ENCODE results near the gene BAG1.
A peak's percentile ranks its signal among the peaks of the same experiment; 100 is the strongest.

Gene BAG1

GRCh38 chr9:33250458-33250995, 14.0 kb downstream of the BAG1 start:
- Histone ChIP-seq H3K4me3 (ENCODE audit: low read length) (no peak overlapping the region), H3K27me3 (ENCODE audit: control insufficient read depth, low read length) (no peaks in the 10 kb centered on the region), H3K4me2 (ENCODE audit: low read length) (no peak overlapping the region), H3K4me1 (ENCODE audit: control insufficient read depth, low read length) (peaks cover 22% of the 10 kb centered on the region), H3F3A (ENCODE audit: control insufficient read depth, insufficient read depth) (0 out of 2 replicates have a peak, but pooled peaks cover 6% of the 10 kb centered on the region), H3K9me3 (ENCODE audit: control insufficient read depth, insufficient read depth, low read length) (no peaks in the 10 kb centered on the region), H3K36me3 (ENCODE audit: control insufficient read depth, low read length) (peaks cover 29% of the 10 kb centered on the region), H3K9me2 (replicated peaks; ENCODE audit: control insufficient read depth, low read length) (no peaks in the 10 kb centered on the region), H3K27ac (ENCODE audit: low read depth, low read length) (no peak overlapping the region), H4K20me1 (ENCODE audit: control insufficient read depth, insufficient read depth, low read depth, low read length) (no peaks in the 10 kb centered on the region), H3K79me2 (ENCODE audit: control insufficient read depth, low read length) (no peaks in the 10 kb centered on the region)
- TF ChIP-seq, protein P1, sequence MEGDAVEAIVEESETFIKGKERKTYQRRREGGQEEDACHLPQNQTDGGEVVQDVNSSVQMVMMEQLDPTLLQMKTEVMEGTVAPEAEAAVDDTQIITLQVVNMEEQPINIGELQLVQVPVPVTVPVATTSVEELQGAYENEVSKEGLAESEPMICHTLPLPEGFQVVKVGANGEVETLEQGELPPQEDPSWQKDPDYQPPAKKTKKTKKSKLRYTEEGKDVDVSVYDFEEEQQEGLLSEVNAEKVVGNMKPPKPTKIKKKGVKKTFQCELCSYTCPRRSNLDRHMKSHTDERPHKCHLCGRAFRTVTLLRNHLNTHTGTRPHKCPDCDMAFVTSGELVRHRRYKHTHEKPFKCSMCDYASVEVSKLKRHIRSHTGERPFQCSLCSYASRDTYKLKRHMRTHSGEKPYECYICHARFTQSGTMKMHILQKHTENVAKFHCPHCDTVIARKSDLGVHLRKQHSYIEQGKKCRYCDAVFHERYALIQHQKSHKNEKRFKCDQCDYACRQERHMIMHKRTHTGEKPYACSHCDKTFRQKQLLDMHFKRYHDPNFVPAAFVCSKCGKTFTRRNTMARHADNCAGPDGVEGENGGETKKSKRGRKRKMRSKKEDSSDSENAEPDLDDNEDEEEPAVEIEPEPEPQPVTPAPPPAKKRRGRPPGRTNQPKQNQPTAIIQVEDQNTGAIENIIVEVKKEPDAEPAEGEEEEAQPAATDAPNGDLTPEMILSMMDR (IDR thresholded peaks at IDR 0.05; ENCODE audit: low read depth, low read length, poor library complexity, severe bottlenecking) = no peak
- TF ChIP-seq EZH2phosphoT487 (IDR thresholded peaks at IDR 0.05; ENCODE audit: borderline replicate concordance, low read length) = no peak

DNA sequence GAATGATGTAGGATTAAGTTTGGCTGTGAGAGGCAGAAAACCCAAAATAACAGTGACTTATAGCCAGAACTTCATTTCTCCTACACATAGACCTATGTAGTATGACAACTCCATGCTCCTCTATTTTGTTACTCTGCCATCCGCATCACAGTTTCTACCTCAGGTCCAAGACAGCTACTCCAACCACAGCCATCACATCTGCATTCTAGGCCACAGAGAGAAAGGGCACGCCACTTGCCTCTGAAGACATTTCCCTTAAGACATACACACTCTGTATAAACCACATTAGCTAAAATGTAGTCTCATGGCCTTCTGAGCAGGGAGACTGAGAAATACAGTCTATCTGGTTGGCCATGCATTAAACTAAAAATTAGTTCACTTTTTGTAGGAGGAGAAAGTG, 14.5 kb downstream of the BAG1 start:
- peaks cover 22% of the 10 kb centered on the region for H3K4me1 ChIP-seq (ENCODE audit: control insufficient read depth, low read length)
- H3K9me2 ChIP-seq (replicated peaks; ENCODE audit: control insufficient read depth, low read length) = no peaks in the 10 kb centered on the region
- no peaks in the 10 kb centered on the region for H4K20me1 ChIP-seq (ENCODE audit: control insufficient read depth, insufficient read depth, low read depth, low read length)
- peaks cover 23% of the 10 kb centered on the region for H3K36me3 ChIP-seq (ENCODE audit: control insufficient read depth, low read length)
- 0 out of 2 replicates have a peak, but pooled peaks cover 6% of the 10 kb centered on the region for H3F3A ChIP-seq (ENCODE audit: control insufficient read depth, insufficient read depth)
- no peaks in the 10 kb centered on the region for H3K27me3 ChIP-seq (ENCODE audit: control insufficient read depth, low read length)
- H3K27ac ChIP-seq (ENCODE audit: low read depth, low read length) = no peak overlapping the region
- H3K4me2 ChIP-seq (ENCODE audit: low read length) = no peak overlapping the region
- no peaks in the 10 kb centered on the region for H3K79me2 ChIP-seq (ENCODE audit: control insufficient read depth, low read length)
- H3K9me3 ChIP-seq (ENCODE audit: control insufficient read depth, insufficient read depth, low read length) = no peaks in the 10 kb centered on the region
- TF ChIP-seq EZH2phosphoT487 (IDR thresholded peaks at IDR 0.05; ENCODE audit: borderline replicate concordance, low read length) = no peak
- TF ChIP-seq, protein P1 (IDR thresholded peaks at IDR 0.05; ENCODE audit: low read depth, low read length, poor library complexity, severe bottlenecking) = no peak
- no peak overlapping the region for H3K4me3 ChIP-seq (ENCODE audit: low read length)

DNA sequence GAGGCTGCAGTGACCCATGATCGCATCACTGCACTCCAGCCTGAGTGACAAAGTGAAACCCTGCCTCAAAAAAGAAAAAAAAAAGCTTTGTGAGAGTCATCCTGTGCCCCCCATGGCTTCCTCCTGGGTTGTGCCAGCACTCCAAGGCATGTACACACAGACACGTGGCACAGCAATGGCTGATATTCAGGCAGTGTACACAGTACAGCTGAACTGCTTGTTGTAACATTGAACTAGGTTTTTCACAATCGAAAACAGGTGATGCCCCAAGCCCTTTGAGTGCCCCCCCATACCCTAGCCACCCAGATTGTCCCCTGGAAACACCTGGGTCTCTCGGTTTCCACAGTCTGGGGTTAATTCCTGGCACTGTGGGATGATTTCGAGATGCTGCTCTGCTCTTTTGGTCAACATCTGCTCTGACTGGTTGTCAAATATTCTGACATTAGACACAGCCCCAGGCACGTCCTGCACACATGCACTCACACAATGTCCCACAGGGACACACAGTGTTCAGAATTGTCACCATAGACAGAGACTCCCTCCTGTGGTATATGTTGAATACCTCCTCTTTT, 15.3 kb downstream of the BAG1 start:
- Histone ChIP-seq H3F3A (ENCODE audit: control insufficient read depth, insufficient read depth) (0 out of 2 replicates have a peak, but pooled peaks cover 6% of the 10 kb centered on the region), H3K27me3 (ENCODE audit: control insufficient read depth, low read length) (no peaks in the 10 kb centered on the region), H3K4me2 (ENCODE audit: low read length) (peak overlapping the region; percentile 47), H4K20me1 (ENCODE audit: control insufficient read depth, insufficient read depth, low read depth, low read length) (no peaks in the 10 kb centered on the region), H3K79me2 (ENCODE audit: control insufficient read depth, low read length) (no peaks in the 10 kb centered on the region), H3K4me1 (ENCODE audit: control insufficient read depth, low read length) (peaks cover 22% of the 10 kb centered on the region), H3K36me3 (ENCODE audit: control insufficient read depth, low read length) (peaks cover 15% of the 10 kb centered on the region), H3K9me2 (replicated peaks; ENCODE audit: control insufficient read depth, low read length) (no peaks in the 10 kb centered on the region), H3K9me3 (ENCODE audit: control insufficient read depth, insufficient read depth, low read length) (no peaks in the 10 kb centered on the region), H3K4me3 (ENCODE audit: low read length) (peak overlapping the region; percentile 14; the same call in 1 of the 2 replicates), H3K27ac (ENCODE audit: low read depth, low read length) (peak overlapping the region; percentile 18; the same call in 1 of the 2 replicates)
- TF ChIP-seq, protein P1 (IDR thresholded peaks at IDR 0.05; ENCODE audit: low read depth, low read length, poor library complexity, severe bottlenecking) = no peak
- TF ChIP-seq EZH2phosphoT487 (IDR thresholded peaks at IDR 0.05; ENCODE audit: borderline replicate concordance, low read length) = no peak
